Parietal lobe (tissue), 1 donor: ENCODE measurements around the gene ENTR1. TPM values are rescaled to one million over a fixed set of nuclear protein-coding genes. Genes with fewer than 3 reads are reported as not detected.

ENCODE experiments used
- total RNA-seq: library from RNA; depleted of rRNA; stranded (reverse); fragments of >200 nt; gene quantifications from one replicate; pipeline ENCODE4 v1.2.3, GENCODE V29; 2014

ENTR1 gene, protein sequence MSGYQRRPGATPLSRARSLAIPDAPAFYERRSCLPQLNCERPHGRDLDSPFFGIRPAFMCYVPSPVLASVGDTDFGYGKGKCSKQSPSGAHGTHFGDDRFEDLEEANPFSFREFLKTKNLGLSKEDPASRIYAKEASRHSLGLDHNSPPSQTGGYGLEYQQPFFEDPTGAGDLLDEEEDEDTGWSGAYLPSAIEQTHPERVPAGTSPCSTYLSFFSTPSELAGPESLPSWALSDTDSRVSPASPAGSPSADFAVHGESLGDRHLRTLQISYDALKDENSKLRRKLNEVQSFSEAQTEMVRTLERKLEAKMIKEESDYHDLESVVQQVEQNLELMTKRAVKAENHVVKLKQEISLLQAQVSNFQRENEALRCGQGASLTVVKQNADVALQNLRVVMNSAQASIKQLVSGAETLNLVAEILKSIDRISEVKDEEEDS
- total RNA-seq = 36.3 TPM

DNA sequence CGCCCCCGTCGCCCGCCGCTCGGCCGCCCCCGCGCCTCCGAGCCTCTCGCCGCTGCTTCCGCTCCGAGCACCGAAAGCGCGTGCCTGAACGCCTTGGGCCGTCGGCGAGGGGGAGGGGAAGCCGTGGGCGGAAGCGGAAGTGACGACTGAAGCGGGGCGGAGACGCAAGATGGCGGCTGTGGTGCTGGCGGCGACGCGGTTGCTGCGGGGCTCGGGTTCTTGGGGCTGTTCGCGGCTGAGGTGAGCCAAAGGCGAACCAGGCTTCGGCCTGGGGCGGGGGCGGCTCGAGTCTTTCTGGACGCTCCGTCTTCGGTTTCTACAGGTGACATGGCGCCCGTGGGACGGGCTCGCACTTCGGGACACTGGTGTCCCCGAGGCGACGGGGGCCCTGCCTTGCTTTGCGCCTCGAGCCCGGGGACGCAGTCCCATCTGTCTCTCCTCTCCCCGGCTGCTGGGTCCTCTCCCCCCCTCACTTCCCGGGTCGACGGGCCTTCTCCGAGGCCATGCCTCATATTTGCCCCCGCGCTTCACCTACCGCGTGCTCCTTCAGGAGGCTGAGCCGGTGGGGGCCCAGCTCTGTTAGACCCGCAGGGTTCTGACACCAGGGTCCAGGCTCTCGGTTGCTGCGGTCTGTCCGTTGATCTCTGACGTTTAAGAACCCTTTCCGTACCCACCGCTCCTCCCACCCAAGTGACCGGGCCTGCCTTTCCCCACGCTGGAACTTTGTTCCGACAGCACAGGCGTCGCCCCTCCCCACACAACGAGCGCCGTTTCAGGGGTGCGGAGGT lies at the start of gene ENTR1, which contains the start of gene PMPCA:
TSS of gene ENTR1 (minus strand) at position 115 of the 788 bp plus-strand sequence. CDS start 217 bp downstream, outside the sequence.
TSS of gene PMPCA (plus strand) at position 159 of the 788 bp plus-strand sequence. CDS start at position 170, 11 bp downstream.

DNA sequence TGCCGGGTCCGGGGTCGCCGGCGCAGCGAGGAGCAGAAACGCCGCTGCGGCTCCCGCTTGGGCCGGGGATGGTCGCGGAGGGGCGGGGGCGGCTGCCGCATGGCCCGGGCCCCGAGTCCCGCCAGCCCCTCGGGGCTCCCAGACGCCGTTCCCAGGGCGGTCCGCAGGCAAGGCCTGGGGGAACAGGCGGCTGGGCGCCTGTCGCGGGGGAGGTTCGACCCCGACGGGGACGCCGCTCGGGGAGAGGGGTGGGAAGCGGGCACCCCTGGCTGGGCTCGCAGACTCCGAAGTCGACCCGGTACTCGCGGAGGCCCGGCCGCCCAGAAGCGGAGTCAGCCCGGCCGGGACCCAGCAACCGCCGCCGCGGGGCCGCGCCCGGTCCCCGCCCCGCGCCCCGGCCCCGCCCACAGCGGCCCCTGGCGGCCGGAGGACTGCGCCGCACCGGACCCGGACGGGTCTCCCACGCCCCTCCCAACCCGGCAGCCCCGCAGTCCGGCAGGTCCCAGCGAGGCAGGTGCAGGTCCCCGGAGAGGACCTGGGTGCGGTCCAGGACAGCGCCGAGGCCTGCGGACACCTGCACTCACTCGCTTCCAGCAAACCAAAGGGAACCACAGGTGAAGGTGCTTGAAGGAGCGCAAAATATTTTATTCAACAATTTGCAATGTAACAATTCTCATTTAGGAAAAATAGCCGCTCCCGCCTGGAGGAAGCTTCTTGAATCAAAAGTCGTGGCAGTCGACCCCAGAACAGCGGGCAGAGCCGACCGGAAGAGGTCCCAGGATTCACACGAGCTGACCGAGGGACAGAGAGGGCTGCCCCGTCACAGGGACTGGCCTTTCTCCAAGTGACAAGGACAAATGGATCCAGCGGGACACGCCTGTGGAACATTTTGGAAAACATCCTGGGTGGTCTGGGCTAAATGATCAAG lies 29.3 kb upstream of the ENTR1 start, which contains the start of gene INPP5E:
TSS of gene INPP5E (minus strand) at position 365 of the 928 bp plus-strand sequence. CDS start 426 bp downstream, outside the sequence.

DNA sequence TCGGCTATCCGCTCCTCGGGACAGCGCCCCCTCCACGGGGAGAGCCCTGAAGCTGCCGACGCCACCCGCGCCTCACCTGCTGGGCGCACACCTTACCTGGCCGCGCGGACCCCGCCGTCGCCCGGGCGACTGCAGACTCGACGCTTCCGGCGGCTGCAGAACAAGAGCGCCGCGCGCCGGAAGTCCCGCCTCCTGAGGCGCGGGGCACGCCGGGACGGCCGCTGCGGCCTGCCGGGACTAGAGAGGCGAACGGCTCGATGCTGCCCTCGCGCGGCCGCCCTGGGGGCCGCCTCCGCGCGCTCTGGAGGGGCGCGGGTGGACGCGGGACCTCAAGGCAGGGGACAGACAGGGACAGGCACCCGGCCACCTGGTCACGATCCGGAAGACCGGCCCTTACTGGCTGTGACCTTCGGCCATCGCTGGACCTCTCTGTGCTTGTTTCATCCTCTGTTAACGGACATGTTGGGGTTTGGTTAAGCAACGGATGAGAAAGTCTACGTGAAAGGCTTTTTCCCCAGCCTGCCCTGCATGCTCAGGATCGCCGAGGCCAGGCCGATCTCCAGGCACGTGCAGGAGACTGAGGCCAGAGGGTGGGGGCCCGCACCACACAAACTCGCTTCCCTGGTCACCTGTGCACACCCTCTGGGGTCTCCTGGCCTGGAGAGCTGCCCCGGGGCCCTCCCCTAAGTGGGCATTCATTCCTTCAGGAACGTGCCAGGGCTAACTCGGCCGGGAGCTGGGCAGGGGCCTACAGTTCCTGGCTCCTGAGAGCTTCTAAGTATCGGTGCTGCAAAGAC lies 10.2 kb downstream of the ENTR1 start, which contains the start of gene SNAPC4:
TSS of gene SNAPC4 (minus strand) at position 133 of the 797 bp plus-strand sequence. CDS start 1,742 bp downstream, outside the sequence.

DNA sequence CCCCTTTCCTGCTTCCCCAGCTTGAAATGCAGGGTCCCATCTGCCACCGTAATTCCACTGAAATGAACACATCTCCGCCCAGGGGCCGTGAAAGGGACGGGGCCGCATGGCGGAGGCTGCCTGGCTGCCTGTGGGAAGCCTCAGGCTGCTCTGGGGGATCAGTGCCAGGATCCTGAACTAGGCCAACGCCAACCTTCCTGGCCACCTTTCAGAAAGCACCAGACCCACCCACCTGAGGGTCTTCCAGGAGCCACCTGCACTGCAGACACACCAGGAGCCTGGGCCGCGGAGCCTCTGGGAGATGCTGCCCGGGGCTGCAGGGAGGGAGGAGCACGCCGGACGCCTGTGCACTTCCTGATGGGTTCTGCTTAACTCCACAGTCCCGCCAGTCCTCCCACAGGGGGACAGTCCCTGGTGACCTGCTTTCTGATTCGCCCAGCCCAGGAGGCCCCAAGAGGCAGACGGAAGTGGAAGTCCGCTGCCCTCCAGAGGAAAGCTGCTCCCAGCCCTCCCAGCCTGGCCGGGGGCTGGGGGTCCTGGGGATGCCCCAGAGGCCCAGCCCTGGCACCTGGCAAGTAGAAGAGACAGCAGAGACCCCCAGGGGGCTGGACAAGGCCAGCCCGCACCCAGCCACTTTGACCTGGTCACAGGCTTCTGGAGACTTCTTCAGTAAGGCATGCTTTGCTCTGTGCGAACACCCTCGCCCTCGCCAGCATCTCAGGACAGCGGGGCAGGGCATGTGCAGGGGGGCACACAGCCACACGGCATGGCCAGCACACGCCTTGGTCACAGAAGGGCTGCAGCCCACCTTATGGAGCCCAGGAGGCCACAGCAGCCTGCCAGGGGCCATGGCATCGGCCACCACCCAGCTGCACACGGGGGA lies 36.9 kb downstream of the ENTR1 start, which contains the start of gene CARD9:
TSS of gene CARD9 (minus strand) at position 370 of the 883 bp plus-strand sequence. CDS start 1,591 bp downstream, outside the sequence.

DNA sequence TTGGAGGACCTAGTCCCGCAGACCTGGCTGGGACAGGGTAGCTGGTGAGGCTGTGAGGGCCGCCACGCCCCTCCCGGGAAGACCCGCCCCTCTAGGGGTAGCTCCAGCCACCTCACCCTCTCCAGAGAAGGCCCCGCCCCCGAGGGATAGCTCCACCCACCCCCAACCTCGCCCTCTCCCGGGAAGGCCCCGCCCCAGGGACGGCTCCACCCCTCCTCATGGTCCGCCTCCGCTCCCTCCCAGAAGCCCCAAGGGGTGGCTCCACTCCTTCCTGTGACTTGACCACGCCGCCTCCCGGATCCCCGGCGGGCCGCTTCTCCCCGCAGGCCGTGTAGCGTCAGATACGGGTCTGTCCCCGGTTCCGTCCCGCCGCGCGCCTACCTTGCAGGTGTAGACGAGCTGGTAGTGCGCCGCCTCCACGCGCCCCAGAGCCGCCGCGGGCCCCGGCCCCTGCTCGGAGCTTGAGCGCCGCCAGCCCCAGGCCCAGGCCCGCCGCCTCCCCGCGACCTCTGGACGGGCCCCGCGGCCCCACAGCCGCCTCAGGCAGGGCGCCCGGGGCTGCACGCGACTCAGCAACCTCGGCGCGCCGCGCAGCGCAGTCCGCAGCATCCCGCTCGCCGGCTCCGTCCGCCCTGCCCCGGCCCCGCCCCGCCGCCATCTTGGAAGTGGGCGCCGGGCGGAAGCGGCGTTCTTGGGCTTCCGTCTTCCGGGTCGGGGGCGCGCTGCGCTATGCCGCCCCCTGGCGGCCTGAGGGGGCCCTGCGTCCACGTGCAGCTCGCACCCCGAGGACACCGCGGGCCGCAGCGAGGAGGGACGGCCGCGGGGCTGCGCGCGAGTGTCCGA lies 47.1 kb downstream of the ENTR1 start, which contains the start of gene DNLZ:
TSS of gene DNLZ (minus strand) at position 639 of the 843 bp plus-strand sequence. CDS start at position 609, 30 bp downstream.

Other genes with a start within 250 kb of the ENTR1 start
- gene LHX3, start 205.5 kb downstream of the ENTR1 start, total RNA-seq = not detected
- 13.8 TPM for gene QSOX2, start 164.8 kb downstream of the ENTR1 start, total RNA-seq
- gene CCDC187, start 106.5 kb downstream of the ENTR1 start, total RNA-seq = not detected
- gene GPSM1, start 83.1 kb downstream of the ENTR1 start, total RNA-seq = 123 TPM
- 12.5 TPM for gene DNLZ, start 46.9 kb downstream of the ENTR1 start, total RNA-seq
- 0.63 TPM for gene CARD9, start 36.9 kb downstream of the ENTR1 start, total RNA-seq
- 12.2 TPM for gene SNAPC4, start 10.4 kb downstream of the ENTR1 start, total RNA-seq
- 29.1 TPM for gene PMPCA, start within 50 bp of the ENTR1 start, total RNA-seq
- 19.7 TPM for gene INPP5E, start 29.2 kb upstream of the ENTR1 start, total RNA-seq
- 29.7 TPM for gene SEC16A, start 72.4 kb upstream of the ENTR1 start, total RNA-seq
- 57.6 TPM for gene NOTCH1, start 135.4 kb upstream of the ENTR1 start, total RNA-seq